Suprapubic skin (tissue), 4 donors: ENCODE results near the gene HIGD2A.

Experiments used
- EP300 ChIP-seq: sonication (generic); formaldehyde crosslinking; IDR thresholded peaks from one replicate; pipeline ENCODE4 v1.6.1; 2017; ENCODE audit warnings: antibody characterized with exemption
- POLR2A ChIP-seq, 2 donors: fragments of 450-650 bp; IDR thresholded peaks; one replicate each; pipeline ENCODE4 v1.6.1; 2017; ENCODE audit warnings: antibody characterized with exemption in 2 of 2, mild to moderate bottlenecking in 2 of 2, moderate library complexity in 2 of 2
- POLR2AphosphoS5 ChIP-seq, 3 donors: sonication (generic); formaldehyde crosslinking; IDR thresholded peaks; one replicate each; pipeline ENCODE4 v1.6.1; 2017; ENCODE audit warnings: antibody characterized with exemption in 3 of 3
- TF ChIP-seq, protein P1 (sequence below), 2 donors: fragments of 200-600 bp in 1 of 2; fragments of 450-650 bp in 1 of 2; sonication (generic) in 1 of 2; IDR thresholded peaks; one replicate each; pipeline ENCODE4 v1.5.1; 2016 to 2019; ENCODE audit warnings: antibody characterized with exemption in 2 of 2, mild to moderate bottlenecking in 1 of 2, moderate library complexity in 1 of 2

GRCh38 chr5:176391479-176391878 lies 2.9 kb downstream of the HIGD2A start:
- TF ChIP-seq EP300 (no peak), POLR2AphosphoS5 (IDR thresholded peaks at IDR 0.05) (no peak), POLR2A (IDR thresholded peaks at IDR 0.05) (no peak)
- TF ChIP-seq, protein P1, sequence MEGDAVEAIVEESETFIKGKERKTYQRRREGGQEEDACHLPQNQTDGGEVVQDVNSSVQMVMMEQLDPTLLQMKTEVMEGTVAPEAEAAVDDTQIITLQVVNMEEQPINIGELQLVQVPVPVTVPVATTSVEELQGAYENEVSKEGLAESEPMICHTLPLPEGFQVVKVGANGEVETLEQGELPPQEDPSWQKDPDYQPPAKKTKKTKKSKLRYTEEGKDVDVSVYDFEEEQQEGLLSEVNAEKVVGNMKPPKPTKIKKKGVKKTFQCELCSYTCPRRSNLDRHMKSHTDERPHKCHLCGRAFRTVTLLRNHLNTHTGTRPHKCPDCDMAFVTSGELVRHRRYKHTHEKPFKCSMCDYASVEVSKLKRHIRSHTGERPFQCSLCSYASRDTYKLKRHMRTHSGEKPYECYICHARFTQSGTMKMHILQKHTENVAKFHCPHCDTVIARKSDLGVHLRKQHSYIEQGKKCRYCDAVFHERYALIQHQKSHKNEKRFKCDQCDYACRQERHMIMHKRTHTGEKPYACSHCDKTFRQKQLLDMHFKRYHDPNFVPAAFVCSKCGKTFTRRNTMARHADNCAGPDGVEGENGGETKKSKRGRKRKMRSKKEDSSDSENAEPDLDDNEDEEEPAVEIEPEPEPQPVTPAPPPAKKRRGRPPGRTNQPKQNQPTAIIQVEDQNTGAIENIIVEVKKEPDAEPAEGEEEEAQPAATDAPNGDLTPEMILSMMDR (IDR thresholded peaks at IDR 0.05): no peak
